ENCODE measurements around the gene INTS1.
"Not testable (repeated sequence)": the region's sequence is repeated elsewhere in the genome, so short reads cannot be mapped to it uniquely, and the experiment has no call there.

Gene INTS1

GRCh38 chr7:1444214-1444924 lies 59.8 kb downstream of the INTS1 start:
- DNase-seq = no peak

- DNase-seq = not testable (repeated sequence)
Measured at GRCh38 chr7:1443587-1444200, 60.5 kb downstream of the INTS1 start.

GRCh38 chr7:1442355-1443124 lies 61.6 kb downstream of the INTS1 start:
- no peak for DNase-seq

- no peak for DNase-seq
Measured at GRCh38 chr7:1441615-1442354, 62.4 kb downstream of the INTS1 start.

GRCh38 chr7:1440620-1441019 lies 63.6 kb downstream of the INTS1 start:
- no peak for DNase-seq

GRCh38 chr7:1439373-1440363 lies 64.5 kb downstream of the INTS1 start:
- DNase-seq = no peak

- no peak for DNase-seq
Measured at GRCh38 chr7:1438821-1439220, 65.4 kb downstream of the INTS1 start.

- no peak for DNase-seq
Measured at GRCh38 chr7:1438208-1438607, 66.0 kb downstream of the INTS1 start.

GRCh38 chr7:1437155-1437880 lies 66.9 kb downstream of the INTS1 start:
- DNase-seq = no peak

- no peak for DNase-seq
Measured at GRCh38 chr7:1436608-1437007, 67.6 kb downstream of the INTS1 start.

- no peak for DNase-seq
Measured at GRCh38 chr7:1434891-1435670, 69.1 kb downstream of the INTS1 start.

- no peak for DNase-seq
Measured at GRCh38 chr7:1434165-1434718, 69.9 kb downstream of the INTS1 start.

GRCh38 chr7:1433128-1433920 lies 70.9 kb downstream of the INTS1 start:
- no peak for DNase-seq

GRCh38 chr7:1432411-1433082 lies 71.6 kb downstream of the INTS1 start:
- DNase-seq = no peak

GRCh38 chr7:1431634-1432380 lies 72.4 kb downstream of the INTS1 start:
- no peak for DNase-seq

- DNase-seq = no peak
Measured at GRCh38 chr7:1431226-1431625, 73.0 kb downstream of the INTS1 start.

- no peak for DNase-seq
Measured at GRCh38 chr7:1430056-1430845, 73.9 kb downstream of the INTS1 start.
